HEK293 (cell line): ENCODE results near the gene PRKACB.

Experiments
- TCF7L2 ChIP-seq: IDR thresholded peaks from 2 replicates; pipeline ENCODE4 v1.6.1; 2011; ENCODE audit warnings: low read depth, mild to moderate bottlenecking, inconsistent platforms, low read length, moderate library complexity, borderline replicate concordance
- ZNF121 ChIP-seq: fragments of 450-650 bp; formaldehyde crosslinking; IDR thresholded peaks from 2 replicates; pipeline ENCODE4 v1.5.1; 2016; ENCODE audit warnings: missing biosample characterization, missing genetic modification characterization
- ZNF138 ChIP-seq: fragments of 450-650 bp; formaldehyde crosslinking; IDR thresholded peaks from 2 replicates; pipeline ENCODE4 v1.5.1; 2016; ENCODE audit warnings: missing biosample characterization, missing genetic modification characterization, borderline replicate concordance
- ZNF426 ChIP-seq: fragments of 450-650 bp; formaldehyde crosslinking; IDR thresholded peaks from 2 replicates; pipeline ENCODE4 v1.5.1; 2017; ENCODE audit warnings: missing biosample characterization, missing genetic modification characterization, mild to moderate bottlenecking, inconsistent platforms, moderate library complexity

DNA sequence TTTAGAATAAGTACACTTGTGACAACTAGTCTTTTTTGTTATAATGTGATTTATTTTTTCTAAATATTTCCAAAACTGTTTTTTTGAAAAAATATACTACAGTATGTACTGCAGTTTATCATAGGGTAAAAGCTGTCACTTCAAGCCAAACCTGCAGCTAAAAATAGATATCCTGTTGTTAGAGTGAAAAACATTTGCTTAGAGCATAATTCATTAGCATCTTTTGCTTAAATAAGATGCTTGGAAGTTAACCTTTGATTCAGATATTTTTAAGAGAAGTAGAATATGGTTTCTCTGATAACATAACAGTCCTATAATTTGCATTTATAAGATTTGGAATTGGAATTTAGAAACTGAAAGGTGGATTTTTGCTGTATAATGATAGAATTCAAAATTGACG, 21.5 kb downstream of the PRKACB start:
- TF ChIP-seq ZNF426 (tag by site-specific recombination) (no peak), ZNF121 (tag by site-specific recombination) (no peak), ZNF138 (tag by site-specific recombination) (no peak), TCF7L2 (no peak)
